Gastroesophageal sphincter (tissue), 3 donors: ENCODE measurements around the gene KCTD1.

Source experiments
- EP300 ChIP-seq: sonication (generic); formaldehyde crosslinking; IDR thresholded peaks from one replicate; pipeline ENCODE4 v1.6.1; 2017; ENCODE audit warnings: antibody characterized with exemption, mild to moderate bottlenecking
- TF ChIP-seq, protein P1 (sequence below), 4 experiments: fragments of 200-600 bp in 2 of 4; fragments of 450-650 bp in 2 of 4; sonication (generic) in 1 of 4; IDR thresholded peaks; one replicate each; pipeline ENCODE4 v1.5.1; 2017 to 2019; ENCODE audit warnings: antibody characterized with exemption in 4 of 4, mild to moderate bottlenecking in 2 of 4, moderate library complexity in 2 of 4

DNA sequence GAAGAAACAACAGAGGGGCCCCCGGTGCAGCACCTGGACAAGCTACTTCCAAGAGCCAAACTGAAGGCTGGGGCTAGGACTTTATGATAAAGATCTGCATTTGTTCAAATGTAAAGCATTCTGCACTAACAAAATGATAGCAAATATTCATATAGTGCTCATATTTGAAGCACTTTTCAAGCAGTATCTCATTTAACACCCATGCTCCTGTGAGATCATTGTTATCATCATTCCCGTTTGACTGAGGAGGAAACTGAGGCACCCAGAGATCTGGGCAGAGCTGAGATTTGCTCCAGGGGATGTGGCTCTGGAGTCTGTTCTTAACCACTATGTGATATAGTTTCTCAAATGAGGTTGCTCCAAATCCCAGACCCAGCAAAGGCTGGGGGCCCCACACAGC lies 9.8 kb downstream of the KCTD1 start:
- TF ChIP-seq, protein P1, sequence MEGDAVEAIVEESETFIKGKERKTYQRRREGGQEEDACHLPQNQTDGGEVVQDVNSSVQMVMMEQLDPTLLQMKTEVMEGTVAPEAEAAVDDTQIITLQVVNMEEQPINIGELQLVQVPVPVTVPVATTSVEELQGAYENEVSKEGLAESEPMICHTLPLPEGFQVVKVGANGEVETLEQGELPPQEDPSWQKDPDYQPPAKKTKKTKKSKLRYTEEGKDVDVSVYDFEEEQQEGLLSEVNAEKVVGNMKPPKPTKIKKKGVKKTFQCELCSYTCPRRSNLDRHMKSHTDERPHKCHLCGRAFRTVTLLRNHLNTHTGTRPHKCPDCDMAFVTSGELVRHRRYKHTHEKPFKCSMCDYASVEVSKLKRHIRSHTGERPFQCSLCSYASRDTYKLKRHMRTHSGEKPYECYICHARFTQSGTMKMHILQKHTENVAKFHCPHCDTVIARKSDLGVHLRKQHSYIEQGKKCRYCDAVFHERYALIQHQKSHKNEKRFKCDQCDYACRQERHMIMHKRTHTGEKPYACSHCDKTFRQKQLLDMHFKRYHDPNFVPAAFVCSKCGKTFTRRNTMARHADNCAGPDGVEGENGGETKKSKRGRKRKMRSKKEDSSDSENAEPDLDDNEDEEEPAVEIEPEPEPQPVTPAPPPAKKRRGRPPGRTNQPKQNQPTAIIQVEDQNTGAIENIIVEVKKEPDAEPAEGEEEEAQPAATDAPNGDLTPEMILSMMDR (IDR thresholded peaks at IDR 0.05): no peak
- TF ChIP-seq EP300: no peak
